Memory B cell (primary cell): ENCODE measurements around the gene ZNF609.
"Not testable (repeated sequence)": the region's sequence is repeated elsewhere in the genome, so short reads cannot be mapped to it uniquely, and the experiment has no call there.

ENCODE experiments used
- ATAC-seq: fragments of 150-1000 bp; cut with Tn5 transposase; 2 replicates; pipeline ENCODE4 v1.10.0; 2021; ENCODE audit warnings: low read depth, mild to moderate bottlenecking, moderate library complexity
- DNase-seq, 2 donors: peaks; one replicate each; pipeline ENCODE4 v3.0.0; 2022; ENCODE audit warnings: low spot score in 2 of 2
- H3K27ac Mint-ChIP-seq: one replicate; pipeline ENCODE4 v1.8.0; 2022; ENCODE audit warnings: mild to moderate bottlenecking, moderate library complexity, mixed read lengths
- H3K27me3 Mint-ChIP-seq: one replicate; pipeline ENCODE4 v1.8.0; 2022; ENCODE audit warnings: mixed read lengths
- H3K36me3 Mint-ChIP-seq: one replicate; pipeline ENCODE4 v1.8.0; 2022; ENCODE audit warnings: mild to moderate bottlenecking, mixed read lengths
- H3K4me1 Mint-ChIP-seq: one replicate; pipeline ENCODE4 v1.8.0; 2022; ENCODE audit warnings: mixed read lengths
- H3K4me3 Mint-ChIP-seq: one replicate; pipeline ENCODE4 v1.8.0; 2022; ENCODE audit warnings: mild to moderate bottlenecking, moderate library complexity, mixed read lengths
- H3K9me3 Mint-ChIP-seq: one replicate; pipeline ENCODE4 v1.8.0; 2022; ENCODE audit warnings: mixed read lengths

The ZNF609 gene

DNA sequence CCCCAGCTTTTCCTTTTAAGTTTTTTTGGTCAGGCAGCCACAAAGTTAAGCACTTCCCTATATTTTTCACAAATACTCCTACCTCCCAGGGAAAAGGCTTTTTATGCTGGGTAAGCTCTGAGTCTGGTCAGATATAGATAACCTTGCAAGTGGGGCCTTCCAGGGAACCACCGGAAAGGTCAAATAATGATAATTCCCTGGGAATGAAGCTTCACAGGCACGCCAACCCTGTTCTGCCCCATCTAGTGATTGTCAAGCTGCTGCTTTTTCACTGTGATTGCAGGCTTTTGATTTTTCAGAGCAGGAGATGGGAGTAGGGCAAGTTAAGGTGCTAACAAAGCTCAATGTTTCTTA lies 121.0 kb downstream of the ZNF609 start:
- no peaks in the 10 kb centered on the region for H3K27me3 Mint-ChIP-seq
- no peaks in the 10 kb centered on the region for H3K9me3 Mint-ChIP-seq
- ATAC-seq (no peak), DNase-seq (no peak)
- no peak overlapping the region for H3K4me3 Mint-ChIP-seq
- no peak overlapping the region for H3K27ac Mint-ChIP-seq
- peaks cover 9% of the 10 kb centered on the region for H3K36me3 Mint-ChIP-seq
- peaks cover 12% of the 10 kb centered on the region for H3K4me1 Mint-ChIP-seq

DNA sequence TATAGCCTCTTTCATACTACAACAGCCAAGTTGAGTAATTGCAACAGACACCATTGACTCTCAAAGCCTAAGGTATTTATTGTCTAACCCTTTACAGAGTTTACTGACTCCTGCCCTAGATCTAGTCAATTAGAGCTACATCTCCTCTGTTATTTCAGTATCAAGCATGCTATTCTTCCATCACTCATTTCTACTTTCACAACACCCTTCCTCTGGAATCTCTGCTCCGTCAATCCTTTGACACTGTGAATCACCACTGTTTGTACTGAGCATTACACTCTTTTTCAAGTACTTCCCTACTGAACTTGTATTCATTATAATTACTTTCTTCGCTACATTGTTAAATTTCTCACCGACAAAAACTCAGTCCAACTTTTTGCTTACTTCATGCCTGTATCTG lies 121.8 kb downstream of the ZNF609 start:
- no peak for DNase-seq
- no peak for ATAC-seq
- H3K27me3 Mint-ChIP-seq = no peaks in the 10 kb centered on the region
- H3K4me3 Mint-ChIP-seq = no peak overlapping the region
- no peak overlapping the region for H3K27ac Mint-ChIP-seq
- peaks cover 9% of the 10 kb centered on the region for H3K36me3 Mint-ChIP-seq
- H3K4me1 Mint-ChIP-seq = peaks cover 13% of the 10 kb centered on the region
- no peaks in the 10 kb centered on the region for H3K9me3 Mint-ChIP-seq

DNA sequence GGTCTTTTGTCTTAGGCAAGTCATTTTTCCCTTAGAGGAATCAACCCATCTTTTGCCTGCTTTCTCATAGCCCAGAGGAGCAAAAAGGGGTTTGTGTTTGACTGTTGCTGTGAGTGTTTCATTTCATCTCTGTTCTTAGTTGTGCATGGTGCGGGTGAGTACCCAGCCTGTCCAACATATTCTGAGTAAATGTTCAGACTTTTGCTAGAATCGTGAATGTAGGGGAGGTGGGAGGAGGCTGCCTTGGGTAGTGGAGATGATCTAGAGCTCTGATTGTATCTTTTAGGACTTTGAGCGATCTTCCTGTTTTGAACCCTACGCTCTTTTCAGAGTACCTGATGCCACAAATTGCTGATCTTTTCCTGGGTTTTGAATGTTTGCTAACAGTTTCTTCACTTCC lies 123.1 kb downstream of the ZNF609 start:
- Mint-ChIP-seq H3K9me3 (no peaks in the 10 kb centered on the region), H3K4me1 (peaks cover 15% of the 10 kb centered on the region), H3K4me3 (no peak overlapping the region), H3K36me3 (peaks cover 9% of the 10 kb centered on the region), H3K27ac (no peak overlapping the region), H3K27me3 (no peaks in the 10 kb centered on the region)
- DNase-seq = no peak
- ATAC-seq = no peak

DNA sequence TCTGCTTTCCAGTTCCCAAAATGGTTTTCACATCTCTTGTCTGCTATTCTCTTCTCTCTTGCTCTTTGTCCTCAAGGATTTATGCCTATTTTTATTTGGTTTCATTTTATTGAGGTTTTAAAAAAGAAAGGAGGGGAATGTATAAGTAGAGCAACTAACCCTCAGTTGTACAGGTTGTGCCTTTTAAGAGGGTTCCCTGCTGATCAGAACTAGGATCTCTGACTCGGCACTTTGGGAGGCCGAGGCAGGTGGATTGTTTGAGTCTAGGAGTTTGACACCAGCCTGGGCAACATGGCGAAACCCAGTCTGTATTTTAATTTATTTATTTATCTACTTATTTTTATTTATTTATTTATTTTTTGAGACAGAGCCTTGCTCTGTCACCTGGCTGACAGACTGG lies 123.6 kb downstream of the ZNF609 start:
- H3K4me3 Mint-ChIP-seq = no peak overlapping the region
- no peak for DNase-seq
- peaks cover 17% of the 10 kb centered on the region for H3K4me1 Mint-ChIP-seq
- H3K36me3 Mint-ChIP-seq = peaks cover 9% of the 10 kb centered on the region
- no peak for ATAC-seq
- H3K9me3 Mint-ChIP-seq = no peaks in the 10 kb centered on the region
- no peaks in the 10 kb centered on the region for H3K27me3 Mint-ChIP-seq
- H3K27ac Mint-ChIP-seq = no peak overlapping the region

DNA sequence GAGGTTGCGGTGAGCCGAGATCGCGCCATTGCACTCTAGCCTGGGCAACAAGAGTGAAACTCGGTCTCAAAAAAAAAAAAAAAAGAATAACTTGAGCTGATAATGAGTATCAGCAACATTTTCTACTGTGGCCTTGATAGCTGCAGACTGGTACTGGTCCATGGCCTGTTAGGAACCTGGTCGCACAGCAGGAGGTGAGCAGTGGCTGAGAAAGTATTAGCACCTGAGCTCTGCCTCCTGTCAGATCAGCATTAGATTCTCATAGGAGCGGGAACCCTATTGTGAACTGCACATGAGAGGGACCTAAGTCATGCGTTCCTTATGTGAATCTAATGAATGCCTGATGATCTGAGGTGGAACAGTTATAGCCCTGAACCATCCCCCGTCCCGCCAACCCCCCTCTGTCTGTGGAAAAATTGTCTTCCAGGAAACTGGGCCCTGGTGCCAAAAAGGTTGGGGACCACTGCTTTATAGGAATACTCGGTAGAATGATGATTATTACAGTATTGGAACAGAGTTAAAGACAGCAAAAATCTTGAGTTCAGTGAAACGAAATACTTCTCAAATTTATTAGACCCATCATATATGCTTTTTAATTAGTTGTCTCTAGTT lies 126.0 kb downstream of the ZNF609 start:
- Mint-ChIP-seq H3K4me1 (peaks cover 18% of the 10 kb centered on the region), H3K27ac (no peak overlapping the region), H3K36me3 (peaks cover 5% of the 10 kb centered on the region), H3K9me3 (no peaks in the 10 kb centered on the region), H3K27me3 (no peaks in the 10 kb centered on the region), H3K4me3 (no peak overlapping the region)
- no peak for DNase-seq
- no peak for ATAC-seq

DNA sequence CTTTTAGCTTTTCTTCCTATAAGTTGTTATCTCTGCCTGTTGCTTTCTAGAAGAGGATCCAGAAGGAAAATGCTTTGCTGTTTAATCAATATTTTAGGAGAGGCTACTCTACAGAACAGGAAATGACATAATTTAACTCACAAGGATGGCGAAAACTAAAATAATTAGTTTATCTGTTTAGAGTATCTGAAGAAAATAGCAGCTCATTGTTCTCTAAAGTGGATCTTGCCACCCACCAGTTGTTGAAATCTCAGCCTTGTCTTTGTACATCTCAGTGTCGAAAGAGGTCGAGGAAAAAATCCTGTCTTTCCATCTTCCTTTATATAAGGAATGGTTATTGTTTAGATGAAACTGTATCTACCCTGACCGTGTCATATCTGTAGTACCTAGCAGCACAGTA lies 126.6 kb downstream of the ZNF609 start:
- no peak for ATAC-seq
- Mint-ChIP-seq H3K36me3 (peaks cover 5% of the 10 kb centered on the region), H3K4me3 (no peak overlapping the region), H3K27ac (no peak overlapping the region), H3K4me1 (peaks cover 18% of the 10 kb centered on the region), H3K27me3 (no peaks in the 10 kb centered on the region), H3K9me3 (no peaks in the 10 kb centered on the region)
- DNase-seq = no peak

DNA sequence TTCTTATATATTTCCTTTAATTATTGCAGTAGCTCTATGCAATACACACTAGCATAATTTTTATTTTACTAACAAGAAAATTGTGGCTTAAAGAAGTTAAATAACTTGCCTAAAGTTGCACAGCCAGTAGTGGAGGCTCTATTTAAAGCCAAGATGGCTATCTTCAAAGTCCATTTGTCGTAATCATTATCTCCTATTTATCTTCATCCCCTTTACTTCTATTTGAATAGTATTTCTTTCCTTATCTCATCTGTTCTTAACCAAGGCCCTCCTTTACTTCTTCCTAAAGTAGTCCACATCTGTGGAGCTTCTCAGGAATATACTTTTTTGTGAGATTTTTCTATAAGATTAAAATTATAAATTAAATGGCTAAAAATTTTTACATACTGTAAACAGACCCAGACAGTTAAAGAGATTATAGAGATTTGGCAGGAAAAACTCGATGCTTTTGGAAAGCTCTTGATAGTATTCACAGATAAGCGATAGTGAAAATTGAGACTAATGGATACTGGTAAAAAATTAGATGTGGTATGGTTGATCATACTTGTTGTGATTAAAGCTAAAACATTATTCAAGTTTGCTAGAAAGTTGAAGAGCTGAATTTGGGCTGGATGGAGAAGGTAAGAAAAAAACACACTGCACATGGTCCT lies 129.2 kb downstream of the ZNF609 start:
- Mint-ChIP-seq H3K36me3 (no peaks in the 10 kb centered on the region), H3K27ac (no peak overlapping the region), H3K4me1 (peaks cover 13% of the 10 kb centered on the region), H3K9me3 (no peaks in the 10 kb centered on the region), H3K27me3 (no peaks in the 10 kb centered on the region), H3K4me3 (no peak overlapping the region)
- DNase-seq = no peak
- ATAC-seq = no peak

DNA sequence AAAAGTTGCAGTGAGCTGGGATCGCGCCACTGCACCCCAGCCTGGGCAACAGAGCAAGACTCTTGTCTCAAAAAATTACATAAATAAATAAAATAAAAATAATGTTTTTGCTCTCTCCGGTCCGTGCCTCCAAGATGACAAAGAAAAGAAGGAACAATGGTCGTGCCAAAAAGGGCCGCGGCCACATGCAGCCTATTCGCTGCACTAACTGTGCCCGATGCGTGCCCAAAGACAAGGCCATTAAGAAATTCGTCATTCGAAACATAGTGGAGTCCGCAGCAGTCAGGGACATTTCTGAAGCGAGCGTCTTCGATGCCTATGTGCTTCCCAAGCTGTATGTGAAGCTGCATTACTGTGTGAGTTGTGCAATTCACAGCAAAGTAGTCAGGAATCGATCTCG lies 132.5 kb downstream of the ZNF609 start:
- not testable (repeated sequence) for ATAC-seq
- H3K4me1 Mint-ChIP-seq = peaks cover 21% of the 10 kb centered on the region

DNA sequence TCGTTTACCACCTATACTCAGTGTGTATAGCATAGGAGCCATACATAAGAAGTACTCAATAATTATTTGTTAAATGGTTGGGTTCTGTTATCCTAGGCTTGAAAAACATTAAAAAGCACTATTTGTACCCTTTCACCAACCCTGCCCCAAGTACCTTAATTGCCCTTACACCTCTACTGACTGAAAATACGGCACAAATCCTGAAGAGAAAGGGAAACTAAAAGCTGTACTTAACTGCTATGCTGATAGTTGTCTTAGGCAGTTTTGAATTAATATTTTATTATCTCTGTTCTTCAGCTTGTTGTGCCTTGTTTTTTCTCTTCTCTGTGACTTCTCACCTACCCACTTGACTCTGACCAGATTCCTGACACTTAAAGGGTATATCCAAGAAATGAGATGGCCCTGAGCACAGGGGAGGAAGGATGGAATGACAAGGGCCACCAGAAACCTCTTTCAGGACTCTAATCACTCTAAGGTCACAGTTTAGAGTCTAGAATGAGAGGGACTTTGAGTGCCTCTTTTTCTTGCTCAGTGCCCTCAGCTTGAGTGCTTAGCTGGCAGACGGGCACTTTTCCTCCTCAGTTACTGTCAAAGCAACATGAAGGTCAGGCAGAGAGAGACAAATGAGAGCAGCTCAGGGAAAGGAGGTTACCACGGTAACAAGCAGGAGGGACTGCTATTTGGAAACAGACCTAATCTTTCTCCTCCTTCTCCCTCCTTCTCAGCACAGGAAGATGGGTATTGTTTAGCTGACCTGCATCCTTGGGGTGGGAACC lies 136.5 kb downstream of the ZNF609 start:
- Mint-ChIP-seq H3K4me3 (peak overlapping the region; percentile 68), H3K4me1 (peaks cover 31% of the 10 kb centered on the region), H3K9me3 (no peaks in the 10 kb centered on the region), H3K27ac (peak overlapping the region; percentile 90), H3K36me3 (no peaks in the 10 kb centered on the region), H3K27me3 (no peaks in the 10 kb centered on the region)
- ATAC-seq (peak; percentile 45), DNase-seq (no peak)

More for the DNA sequence above, 132.5 kb downstream of the ZNF609 start:
- not testable (repeated sequence) for H3K27ac Mint-ChIP-seq, H3K4me3 Mint-ChIP-seq, H3K9me3 Mint-ChIP-seq, H3K36me3 Mint-ChIP-seq, H3K27me3 Mint-ChIP-seq, DNase-seq

DNA sequence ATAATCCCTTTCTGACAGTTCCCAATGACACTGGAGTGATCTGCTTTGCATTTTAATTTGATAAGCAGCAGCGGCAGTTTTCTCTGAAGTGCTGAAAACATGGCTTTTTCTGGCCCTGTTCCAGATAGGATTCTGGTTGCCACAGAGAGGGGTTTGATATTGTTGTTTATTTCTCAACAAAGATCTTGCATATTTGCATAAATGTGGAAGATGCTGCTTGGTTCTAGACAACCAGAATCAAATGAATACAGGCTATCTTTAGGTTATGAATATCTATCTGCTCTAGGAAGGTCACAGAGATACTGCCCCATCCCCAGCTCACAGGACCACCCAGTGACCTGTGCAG lies 137.1 kb downstream of the ZNF609 start:
- peaks cover 34% of the 10 kb centered on the region for H3K4me1 Mint-ChIP-seq
- no peaks in the 10 kb centered on the region for H3K9me3 Mint-ChIP-seq
- peak overlapping the region; percentile 68 for H3K4me3 Mint-ChIP-seq
- no peak for DNase-seq
- H3K36me3 Mint-ChIP-seq = no peaks in the 10 kb centered on the region
- H3K27ac Mint-ChIP-seq = peak overlapping the region; percentile 90
- no peak for ATAC-seq
- H3K27me3 Mint-ChIP-seq = no peaks in the 10 kb centered on the region

DNA sequence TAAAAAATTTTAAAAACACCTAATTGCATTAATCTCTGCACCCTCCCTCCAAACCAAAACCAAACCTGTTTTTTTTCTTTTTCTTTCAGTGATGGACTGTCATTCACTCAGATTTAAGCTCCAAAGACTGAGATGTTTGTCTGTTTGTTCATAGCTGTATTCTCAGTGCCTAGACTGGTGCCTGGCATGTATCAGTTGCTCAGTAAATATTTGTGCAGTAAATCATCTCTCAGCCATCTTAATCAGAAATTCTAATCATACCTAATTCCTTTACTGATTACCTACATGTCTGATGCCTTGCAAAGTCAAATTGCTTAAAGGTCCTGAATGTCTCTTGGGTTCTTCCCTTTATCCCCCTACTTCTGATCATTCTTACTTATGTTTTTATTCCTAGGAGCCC lies 138.8 kb downstream of the ZNF609 start:
- Mint-ChIP-seq H3K9me3 (no peaks in the 10 kb centered on the region), H3K4me3 (no peak overlapping the region), H3K27me3 (no peaks in the 10 kb centered on the region), H3K4me1 (peaks cover 35% of the 10 kb centered on the region), H3K27ac (no peak overlapping the region), H3K36me3 (peaks cover 2% of the 10 kb centered on the region)
- DNase-seq = no peak
- no peak for ATAC-seq

DNA sequence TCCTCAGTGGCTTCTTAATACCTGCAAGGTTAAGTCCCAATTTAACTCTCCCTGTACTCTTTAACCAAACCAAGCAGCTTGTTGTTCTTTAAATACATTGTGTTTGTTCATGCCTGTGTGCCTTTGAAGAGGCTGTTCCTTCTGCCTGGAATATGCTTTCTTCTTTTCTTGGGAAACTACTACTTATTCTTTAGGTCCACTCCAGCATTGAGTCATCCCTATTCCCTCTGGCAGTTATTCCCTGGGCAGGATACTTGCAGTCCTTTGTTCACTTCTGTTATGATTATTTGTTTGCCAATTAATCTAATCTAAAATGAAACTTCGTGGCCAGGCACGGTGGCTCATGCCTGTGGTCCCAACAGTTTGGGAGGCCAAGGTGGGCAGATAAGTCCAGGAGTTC lies 139.3 kb downstream of the ZNF609 start:
- Mint-ChIP-seq H3K4me1 (peaks cover 36% of the 10 kb centered on the region), H3K36me3 (peaks cover 2% of the 10 kb centered on the region), H3K9me3 (no peaks in the 10 kb centered on the region), H3K27me3 (no peaks in the 10 kb centered on the region), H3K4me3 (no peak overlapping the region), H3K27ac (no peak overlapping the region)
- DNase-seq = no peak
- ATAC-seq = no peak

DNA sequence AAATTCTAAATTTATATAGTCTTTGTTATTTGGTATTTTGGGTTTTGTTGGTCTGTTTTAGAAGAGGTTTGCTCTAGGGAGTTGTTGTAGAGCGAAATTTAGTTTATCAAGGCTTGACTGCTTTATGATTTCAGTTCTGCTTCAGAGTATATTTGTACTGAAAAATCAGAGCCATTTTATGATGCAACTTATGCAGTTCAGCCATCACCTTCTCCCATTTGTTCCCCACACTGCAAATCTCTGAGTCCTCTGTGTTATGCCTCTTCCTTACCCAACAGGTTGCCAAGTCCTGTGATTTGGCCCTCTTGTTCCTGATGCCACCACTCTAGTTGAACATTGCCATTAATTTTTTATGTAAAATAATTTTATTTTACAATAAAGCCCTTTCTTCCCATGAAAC lies 140.4 kb downstream of the ZNF609 start:
- H3K9me3 Mint-ChIP-seq = no peaks in the 10 kb centered on the region
- H3K27me3 Mint-ChIP-seq = no peaks in the 10 kb centered on the region
- no peak for ATAC-seq
- peak overlapping the region; percentile 37 for H3K27ac Mint-ChIP-seq
- no peak for DNase-seq
- peaks cover 36% of the 10 kb centered on the region for H3K4me1 Mint-ChIP-seq
- H3K4me3 Mint-ChIP-seq = no peak overlapping the region
- peaks cover 2% of the 10 kb centered on the region for H3K36me3 Mint-ChIP-seq

DNA sequence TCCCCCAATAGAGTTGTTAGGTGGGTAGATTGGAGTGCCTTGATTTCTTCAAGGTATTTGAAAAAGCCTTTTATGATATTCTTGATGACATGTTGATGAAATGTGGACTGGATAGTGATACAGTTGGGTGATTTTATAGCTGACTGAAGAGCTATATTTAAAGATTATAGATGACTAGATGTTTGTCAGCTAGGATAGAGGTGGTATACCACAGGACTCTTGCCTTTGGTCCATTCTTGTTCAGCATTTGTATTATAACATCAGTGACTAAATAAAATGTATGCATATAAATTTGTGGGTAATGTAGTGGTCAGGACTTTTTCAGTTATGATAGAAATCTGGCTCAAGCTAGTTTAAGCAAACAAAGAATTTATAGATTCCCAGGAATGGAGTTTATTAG lies 143.9 kb downstream of the ZNF609 start:
- H3K4me3 Mint-ChIP-seq = no peak overlapping the region
- H3K27me3 Mint-ChIP-seq = no peaks in the 10 kb centered on the region
- DNase-seq (no peak), ATAC-seq (no peak)
- peaks cover 4% of the 10 kb centered on the region for H3K36me3 Mint-ChIP-seq
- no peak overlapping the region for H3K27ac Mint-ChIP-seq
- H3K9me3 Mint-ChIP-seq = no peaks in the 10 kb centered on the region
- H3K4me1 Mint-ChIP-seq = peaks cover 22% of the 10 kb centered on the region

DNA sequence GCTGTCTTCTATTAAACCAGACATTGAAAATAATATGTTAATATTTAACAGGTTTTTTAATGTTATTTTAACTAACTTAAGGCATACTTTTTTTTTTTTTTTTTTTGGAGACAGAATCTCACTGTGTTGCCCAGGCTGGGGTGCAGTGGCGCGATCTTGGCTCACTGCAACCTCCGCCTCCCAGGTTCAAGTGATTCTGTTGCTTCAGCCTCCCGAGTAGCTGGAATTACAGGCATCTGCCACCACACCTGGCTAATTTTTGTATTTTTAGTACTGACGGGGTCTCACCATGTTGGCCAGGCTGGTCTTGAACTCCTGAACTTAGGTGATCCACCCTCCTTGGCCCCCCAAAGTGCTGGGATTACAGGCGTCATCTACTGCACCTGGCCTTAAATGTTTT lies 147.0 kb downstream of the ZNF609 start:
- peaks cover 14% of the 10 kb centered on the region for H3K4me1 Mint-ChIP-seq
- H3K27me3 Mint-ChIP-seq, H3K36me3 Mint-ChIP-seq, H3K27ac Mint-ChIP-seq, H3K9me3 Mint-ChIP-seq, ATAC-seq, H3K4me3 Mint-ChIP-seq, DNase-seq: not testable (repeated sequence)
